IMR-90 (cell line): ENCODE measurements around the gene AIFM2.

Source experiments
- CEBPB ChIP-seq: IDR thresholded peaks from 2 replicates; pipeline ENCODE4 v1.6.1; 2012; ENCODE audit warnings: low read depth, low read length, improper control_type of control experiment
- MAFK ChIP-seq: IDR thresholded peaks from 2 replicates; pipeline ENCODE4 v1.6.1; 2012; ENCODE audit warnings: low read depth, low read length, improper control_type of control experiment
- MXI1 ChIP-seq: IDR thresholded peaks from 2 replicates; pipeline ENCODE4 v1.6.1; 2012; ENCODE audit warnings: low read depth, mild to moderate bottlenecking, low read length, moderate library complexity, borderline replicate concordance
- POLR2A ChIP-seq: IDR thresholded peaks from 2 replicates; pipeline ENCODE4 v1.6.1; 2012; ENCODE audit warnings: mild to moderate bottlenecking, low read depth, low read length
- RAD21 ChIP-seq: IDR thresholded peaks from 2 replicates; pipeline ENCODE4 v1.6.1; 2012; ENCODE audit warnings: low read length, improper control_type of control experiment
- RCOR1 ChIP-seq: IDR thresholded peaks from 2 replicates; pipeline ENCODE4 v1.6.1; 2012; ENCODE audit warnings: mild to moderate bottlenecking, low read length, improper control_type of control experiment; ENCODE audit not compliant: insufficient replicate concordance
- RFX5 ChIP-seq: IDR thresholded peaks from 2 replicates; pipeline ENCODE4 v1.8.0; 2012; ENCODE audit warnings: low read depth, mild to moderate bottlenecking, low read length, moderate library complexity
- TF ChIP-seq, protein P1 (sequence below): conservative IDR thresholded peaks from 2 replicates; pipeline ENCODE4 v1.5.1; 2012; ENCODE audit warnings: mild to moderate bottlenecking, low read depth, low read length, improper control_type of control experiment
- TF ChIP-seq, protein P2 (sequence below): fragments of 150-350 bp; IDR thresholded peaks from 2 replicates; pipeline ENCODE4 v1.6.1; 2016; ENCODE audit warnings: low read depth, mild to moderate bottlenecking, low read length, moderate library complexity, borderline replicate concordance

DNA sequence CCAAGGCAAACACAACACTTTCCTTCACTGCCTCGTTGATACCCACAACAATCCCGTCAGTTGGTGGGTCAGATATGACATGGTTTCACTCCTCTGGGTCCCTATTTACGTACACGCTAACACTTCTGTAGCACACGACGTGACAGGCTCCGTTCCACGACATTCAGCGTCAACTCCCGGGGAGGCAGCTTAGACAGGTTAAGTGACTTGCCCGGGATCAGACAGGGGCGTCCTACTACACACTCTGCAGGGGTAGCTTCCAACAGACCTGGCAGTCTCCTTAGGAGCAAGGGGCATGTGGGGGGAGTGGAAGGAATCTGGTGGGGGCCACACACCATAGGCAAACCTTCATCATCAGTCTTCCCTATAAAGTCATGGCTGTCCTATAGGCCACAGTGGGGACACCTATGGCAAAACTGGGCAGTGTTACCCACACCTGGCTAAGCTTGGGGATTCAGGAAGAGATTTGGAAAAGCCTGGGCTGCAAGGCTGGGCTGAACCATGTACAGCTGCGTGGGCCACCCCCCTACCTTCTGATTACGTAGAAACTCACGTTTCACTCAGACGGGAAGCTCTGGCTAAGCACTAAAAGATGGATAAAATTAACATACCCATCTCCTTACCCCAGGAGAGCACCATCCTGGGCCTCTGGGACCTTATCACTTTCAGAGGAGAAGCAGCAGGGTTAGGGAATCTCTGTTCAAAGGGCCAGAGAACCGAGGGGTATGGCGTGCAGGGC is 11.9 kb upstream of the AIFM2 start:
- TF ChIP-seq, protein P1, sequence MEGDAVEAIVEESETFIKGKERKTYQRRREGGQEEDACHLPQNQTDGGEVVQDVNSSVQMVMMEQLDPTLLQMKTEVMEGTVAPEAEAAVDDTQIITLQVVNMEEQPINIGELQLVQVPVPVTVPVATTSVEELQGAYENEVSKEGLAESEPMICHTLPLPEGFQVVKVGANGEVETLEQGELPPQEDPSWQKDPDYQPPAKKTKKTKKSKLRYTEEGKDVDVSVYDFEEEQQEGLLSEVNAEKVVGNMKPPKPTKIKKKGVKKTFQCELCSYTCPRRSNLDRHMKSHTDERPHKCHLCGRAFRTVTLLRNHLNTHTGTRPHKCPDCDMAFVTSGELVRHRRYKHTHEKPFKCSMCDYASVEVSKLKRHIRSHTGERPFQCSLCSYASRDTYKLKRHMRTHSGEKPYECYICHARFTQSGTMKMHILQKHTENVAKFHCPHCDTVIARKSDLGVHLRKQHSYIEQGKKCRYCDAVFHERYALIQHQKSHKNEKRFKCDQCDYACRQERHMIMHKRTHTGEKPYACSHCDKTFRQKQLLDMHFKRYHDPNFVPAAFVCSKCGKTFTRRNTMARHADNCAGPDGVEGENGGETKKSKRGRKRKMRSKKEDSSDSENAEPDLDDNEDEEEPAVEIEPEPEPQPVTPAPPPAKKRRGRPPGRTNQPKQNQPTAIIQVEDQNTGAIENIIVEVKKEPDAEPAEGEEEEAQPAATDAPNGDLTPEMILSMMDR, result no peak
- TF ChIP-seq RFX5 (no peak), POLR2A (no peak), RAD21 (no peak), RCOR1 (no peak), MAFK (no peak), CEBPB (no peak), MXI1 (no peak)
- TF ChIP-seq, protein P2, sequence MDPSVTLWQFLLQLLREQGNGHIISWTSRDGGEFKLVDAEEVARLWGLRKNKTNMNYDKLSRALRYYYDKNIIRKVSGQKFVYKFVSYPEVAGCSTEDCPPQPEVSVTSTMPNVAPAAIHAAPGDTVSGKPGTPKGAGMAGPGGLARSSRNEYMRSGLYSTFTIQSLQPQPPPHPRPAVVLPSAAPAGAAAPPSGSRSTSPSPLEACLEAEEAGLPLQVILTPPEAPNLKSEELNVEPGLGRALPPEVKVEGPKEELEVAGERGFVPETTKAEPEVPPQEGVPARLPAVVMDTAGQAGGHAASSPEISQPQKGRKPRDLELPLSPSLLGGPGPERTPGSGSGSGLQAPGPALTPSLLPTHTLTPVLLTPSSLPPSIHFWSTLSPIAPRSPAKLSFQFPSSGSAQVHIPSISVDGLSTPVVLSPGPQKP, result no peak
